Heart left ventricle (tissue), 13 donors: Measurements from ENCODE around the gene DEFB115.
"Not testable (repeated sequence)": the region's sequence is repeated elsewhere in the genome, so short reads cannot be mapped to it uniquely, and the experiment has no call there.

Source experiments
- CTCF ChIP-seq, 12 donors: fragments of 200-600 bp; sonication (generic) in 4 of 12; IDR thresholded peaks; one replicate each; pipeline versions ENCODE4 v1.5.0 to v1.8.0; 2018 to 2022; ENCODE audit warnings: antibody characterized with exemption in 12 of 12, mild to moderate bottlenecking in 5 of 12
- POLR2A ChIP-seq, 2 donors: fragments of 450-650 bp; IDR thresholded peaks; one replicate each; pipeline ENCODE4 v1.6.1; 2017; ENCODE audit warnings: antibody characterized with exemption in 2 of 2, mild to moderate bottlenecking in 2 of 2, moderate library complexity in 2 of 2
- donor health status: ischemic (EF 13 %, LVEDD 7.1; RV severe dilation, severe dysfunction).
- donor health status: DM: no; HTN: yes; CAD: no.
- donor health status: DM: no; HTN: no; CAD: no.
- donor health status: ischemic (EF 25% LVEDD 6.9; RV normal size, moderate dysfunction).
- donor health status: ischemic (EF 25% LVEDD 5.7; RV mildly dilated, moderate dysfunction).
- donor health status: ischemic (EF 35%, LVEDD 5.7; RV mildly dilated, moderate dysfunction).
- donor health status: nonischemic (EF 11% LVEDD 7.7; RV severe dilation, severe dysfunction).
- donor health status: DM: yes; HTN: yes; CAD: no.
- donor health status: PGD.
- donor health status: ischemic (EF 29% LVEDD 5.4; RV normal size, mild dysfunction).
- donor health status: nonischemic (EF 23%, LVEDD 6.1; RV moderate dilation, normal function).

DNA sequence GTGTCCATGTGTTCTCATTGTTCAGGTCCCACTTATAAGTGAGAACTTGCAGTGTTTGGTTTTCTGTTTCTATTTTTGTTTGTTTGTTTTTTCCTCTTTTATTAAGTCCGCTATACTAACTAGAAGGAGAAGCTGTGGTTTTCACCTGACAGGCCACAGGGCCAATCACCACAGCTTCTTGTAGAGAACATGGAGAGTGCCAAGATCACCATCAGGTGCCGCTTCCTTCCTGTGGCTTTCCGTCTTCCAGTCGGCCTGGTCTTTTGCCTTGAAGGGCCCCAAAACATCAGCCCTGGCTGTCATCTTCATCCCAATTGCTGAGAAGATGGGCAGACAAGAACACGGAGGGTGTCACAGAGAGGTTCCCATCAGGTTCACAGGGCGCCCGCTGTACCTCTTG lies 27.5 kb downstream of the DEFB115 start:
- TF ChIP-seq CTCF, POLR2A (IDR thresholded peaks at IDR 0.05): not testable (repeated sequence)
